Activated effector memory CD4-positive, alpha-beta T cell treated with anti-CD3 and anti-CD28 coated beads, Interleukin-2, amount 50 U/mL, for 16 hours (primary cell): ENCODE measurements around the gene FNDC11.
"Not testable (repeated sequence)": the region's sequence is repeated elsewhere in the genome, so short reads cannot be mapped to it uniquely, and the experiment has no call there.

Experiments
- DNase-seq: peaks from one replicate; pipeline ENCODE4 v3.0.0-alpha.2; 2020

FNDC11 gene

GRCh38 chr20:63567386-63568169 lies 13.6 kb downstream of the FNDC11 start:
- DNase-seq, result peak; percentile 82

- DNase-seq, result no peak
Observed at GRCh38 chr20:63568170-63568981, 14.4 kb downstream of the FNDC11 start.

- no peak for DNase-seq
Observed at GRCh38 chr20:63568986-63569949, 15.3 kb downstream of the FNDC11 start.

GRCh38 chr20:63570281-63571086 lies 16.5 kb downstream of the FNDC11 start:
- DNase-seq, result no peak

- DNase-seq, result not testable (repeated sequence)
Observed at GRCh38 chr20:63571087-63571478, 17.1 kb downstream of the FNDC11 start.

GRCh38 chr20:63572071-63572787 lies 18.3 kb downstream of the FNDC11 start:
- DNase-seq, result no peak

GRCh38 chr20:63572788-63573646 lies 19.1 kb downstream of the FNDC11 start:
- DNase-seq, result no peak

GRCh38 chr20:63573647-63574131 lies 19.7 kb downstream of the FNDC11 start:
- DNase-seq, result no peak

- peak; percentile 88 for DNase-seq
Observed at GRCh38 chr20:63574156-63574828, 20.3 kb downstream of the FNDC11 start, which contains the start of gene HELZ2. TSS of gene HELZ2 (minus strand) at chr20:63574239. CDS start at chr20:63572385, 1,854 bp downstream.

GRCh38 chr20:63574829-63575743 lies 21.1 kb downstream of the FNDC11 start:
- DNase-seq, result no peak

- DNase-seq, result no peak
Observed at GRCh38 chr20:63576311-63576710, 22.4 kb downstream of the FNDC11 start.

GRCh38 chr20:63577317-63577894 lies 23.4 kb downstream of the FNDC11 start:
- DNase-seq, result no peak

GRCh38 chr20:63578224-63579016 lies 24.5 kb downstream of the FNDC11 start:
- no peak for DNase-seq

- DNase-seq, result no peak
Observed at GRCh38 chr20:63579017-63579694, 25.2 kb downstream of the FNDC11 start.

GRCh38 chr20:63580796-63581461 lies 27.0 kb downstream of the FNDC11 start:
- DNase-seq, result peak; percentile 88
